DND-41 (cell line): ENCODE results near the gene BRCA2.

Experiments
- CTCF ChIP-seq: IDR thresholded peaks from 2 replicates; pipeline ENCODE4 v1.5.1; 2012; ENCODE audit warnings: borderline replicate concordance, low read length, moderate library complexity, mild to moderate bottlenecking; ENCODE audit not compliant: poor library complexity, severe bottlenecking; ENCODE audit errors: extremely low read depth
- EZH2 ChIP-seq: IDR thresholded peaks from 3 replicates; pipeline ENCODE4 v1.6.1; 2012; ENCODE audit warnings: borderline replicate concordance, low read depth, mild to moderate bottlenecking, moderate library complexity, low read length, inconsistent platforms; ENCODE audit not compliant: severe bottlenecking

DNA sequence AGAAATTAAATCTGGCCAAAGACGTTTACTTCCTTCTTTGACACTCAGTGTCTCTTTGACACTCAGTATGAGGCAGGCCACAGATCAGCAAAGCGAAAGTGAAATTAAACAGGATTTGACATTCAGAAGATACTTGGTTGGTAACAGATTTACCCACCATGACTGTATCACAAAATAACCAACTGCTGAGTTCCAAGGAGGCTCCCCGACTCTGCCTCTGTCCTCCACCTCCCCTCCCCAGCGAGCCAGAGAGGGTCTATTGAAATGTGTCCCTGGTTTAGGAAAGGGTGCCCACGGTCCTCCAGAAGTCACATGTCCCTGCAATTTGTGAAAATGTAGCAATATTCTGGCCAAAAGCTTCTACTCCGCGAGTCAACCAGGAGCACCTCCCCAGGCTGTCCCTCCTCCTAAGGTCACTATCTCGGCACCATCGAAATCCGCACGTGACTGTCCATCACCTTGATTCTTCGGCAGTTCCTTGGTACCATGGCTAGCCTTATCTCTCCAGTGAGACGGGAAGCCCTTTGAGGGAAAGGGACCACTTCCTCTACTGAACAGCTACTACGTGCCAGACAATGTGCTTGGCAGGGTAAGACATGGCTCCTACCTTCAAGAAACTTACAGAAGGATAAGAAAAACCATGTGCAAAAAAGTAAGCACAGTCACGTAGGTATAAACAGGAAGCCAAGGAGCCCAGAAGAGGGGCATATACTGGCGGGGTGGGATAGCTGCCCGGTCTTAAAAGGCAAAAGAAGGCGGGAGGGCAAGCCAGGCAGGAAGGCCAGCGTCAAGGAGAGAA lies 111.1 kb downstream of the BRCA2 start:
- TF ChIP-seq CTCF (no peak), EZH2 (no peak)
